ENCODE results near the gene PHACTR1. TPM values are rescaled to one million over a fixed set of nuclear protein-coding genes. Genes with fewer than 3 reads are reported as not detected.

Gene PHACTR1
- total and polyA plus RNA-seq, 7 donors, result 0.04 to 3.0 (median 0.85) TPM

DNA sequence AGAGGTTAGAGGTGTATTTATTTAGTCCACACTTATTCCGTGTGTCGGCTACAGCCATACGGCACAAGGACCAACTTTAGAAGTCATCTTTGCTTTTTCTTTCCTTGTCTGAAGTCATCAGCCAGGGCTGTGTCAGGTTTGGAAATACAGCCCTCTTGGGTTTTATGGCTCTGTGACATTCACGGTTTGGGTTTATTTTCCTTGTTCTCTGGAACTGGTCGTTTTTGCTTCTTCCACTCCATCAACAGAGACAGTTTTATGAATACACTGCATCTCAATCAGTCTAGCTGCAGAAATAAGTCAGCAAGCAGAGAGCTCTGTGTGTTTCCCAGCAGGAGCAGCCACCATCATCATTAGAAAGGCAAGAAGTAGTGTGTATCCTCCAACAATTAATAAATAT lies 479.2 kb downstream of the PHACTR1 start:
- intact Hi-C loops (cut with DNase I), result loop anchor here in 1 of 2 donors (10.0 kb wide), 1 partner anchor 139 kb away; no protein-coding TSS in a partner anchor
- no peak overlapping the region for H3K4me3 ChIP-seq
- no peaks in the 10 kb centered on the region for H3K4me1 ChIP-seq
- H3K27me3 ChIP-seq (ENCODE audit: insufficient read depth in 3 of 3, low read length in 2 of 3), result peaks cover 0 to 7% (median 0%) of the 10 kb centered on the region in 3 donors
- DNase-seq (no peak), ATAC-seq (no peak)
- no peak overlapping the region for H3K27ac ChIP-seq
- H3K36me3 ChIP-seq (ENCODE audit: insufficient read depth in 1 of 2, low read depth in 1 of 2), result no peaks in the 10 kb centered on the region
- WGBS, 3 donors, result 42 to 52% (median 46%) methylated on average over 5 of the region's 5 CpGs
- H3K9me3 ChIP-seq, result no peaks in the 10 kb centered on the region
- no peak for TF ChIP-seq CTCF (IDR thresholded peaks at IDR 0.05)

DNA sequence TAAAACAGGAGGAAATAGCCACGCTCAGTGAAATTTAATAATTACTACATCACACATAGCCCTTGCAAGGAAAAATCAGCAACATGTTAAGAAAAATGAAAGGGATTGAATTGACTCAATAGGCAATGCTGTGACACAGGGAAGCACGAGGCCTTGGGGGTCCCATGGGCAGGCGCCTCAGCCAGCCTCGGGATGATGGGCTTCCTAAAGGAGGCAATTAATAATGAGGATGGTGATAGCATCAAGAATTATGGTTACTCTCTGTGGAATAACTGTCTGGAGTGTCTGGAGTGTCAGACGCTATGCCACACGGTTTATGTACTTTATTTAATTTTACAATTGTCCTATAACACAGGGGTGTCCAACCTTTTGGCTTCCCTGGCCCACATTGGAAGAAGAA lies 481.6 kb downstream of the PHACTR1 start:
- WGBS, 3 donors, result 71 to 78% (median 72%) methylated on average over 6 of the region's 6 CpGs
- no peak overlapping the region for H3K4me3 ChIP-seq
- no peak for TF ChIP-seq CTCF (IDR thresholded peaks at IDR 0.05)
- intact Hi-C loops (cut with DNase I), result loop anchor here in 1 of 2 donors (10.0 kb wide), 1 partner anchor 137 kb away; no protein-coding TSS in a partner anchor
- ATAC-seq (no peak), DNase-seq (no peak)
- H3K36me3 ChIP-seq (ENCODE audit: insufficient read depth in 1 of 2, low read depth in 1 of 2), result no peaks in the 10 kb centered on the region
- H3K27me3 ChIP-seq (ENCODE audit: insufficient read depth in 3 of 3, low read length in 2 of 3), result no peaks in the 10 kb centered on the region
- no peak overlapping the region for H3K27ac ChIP-seq
- no peaks in the 10 kb centered on the region for H3K9me3 ChIP-seq
- no peaks in the 10 kb centered on the region for H3K4me1 ChIP-seq

GRCh38 chr6:13201336-13201735 lies 484.8 kb downstream of the PHACTR1 start:
- TF ChIP-seq CTCF (IDR thresholded peaks at IDR 0.05), result no peak
- no peak for ATAC-seq
- intact Hi-C loops (cut with DNase I), result no loop called here

DNA sequence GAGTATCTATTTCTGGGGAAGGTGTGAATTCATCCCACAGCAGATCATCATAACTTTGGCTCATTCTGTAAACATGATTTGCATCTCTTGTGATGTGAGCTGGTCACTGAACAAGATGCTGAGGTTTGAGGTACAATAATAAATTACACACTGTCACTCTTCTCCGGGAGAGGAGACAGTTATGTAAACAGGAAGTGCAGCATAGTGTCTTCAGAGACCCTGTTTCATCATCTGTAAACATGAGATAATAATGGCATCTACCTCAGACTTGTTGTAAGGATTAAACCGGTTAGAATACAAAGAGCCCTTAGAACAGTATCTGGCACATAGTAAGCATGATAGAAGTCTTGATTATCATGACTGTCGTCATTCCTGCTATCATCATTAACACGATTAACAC lies 486.6 kb downstream of the PHACTR1 start:
- Histone ChIP-seq H3K4me1 (no peaks in the 10 kb centered on the region), H3K27me3 (ENCODE audit: insufficient read depth in 3 of 3, low read length in 2 of 3) (no peaks in the 10 kb centered on the region), H3K9me3 (no peaks in the 10 kb centered on the region), H3K36me3 (ENCODE audit: insufficient read depth in 1 of 2, low read depth in 1 of 2) (no peaks in the 10 kb centered on the region), H3K4me3 (no peak overlapping the region), H3K27ac (no peak overlapping the region)
- no peak for DNase-seq
- 58 to 70% (median 65%) methylated on average over 4 of the region's 4 CpGs for WGBS, 3 donors
- intact Hi-C loops (cut with DNase I), result no loop called here
- ATAC-seq, result no peak
- no peak for TF ChIP-seq CTCF (IDR thresholded peaks at IDR 0.05)

More at GRCh38 chr6:13201336-13201735, 484.8 kb downstream of the PHACTR1 start:
- H3K36me3 ChIP-seq (ENCODE audit: insufficient read depth in 1 of 2, low read depth in 1 of 2), result no peaks in the 10 kb centered on the region
- 79 to 89% (median 83%) methylated on average over 6 of the region's 6 CpGs for WGBS, 3 donors
- H3K4me1 ChIP-seq, result no peaks in the 10 kb centered on the region
- H3K27ac ChIP-seq, result no peak overlapping the region
- H3K27me3 ChIP-seq (ENCODE audit: insufficient read depth in 3 of 3, low read length in 2 of 3), result no peaks in the 10 kb centered on the region
- H3K4me3 ChIP-seq, result no peak overlapping the region
- no peak for DNase-seq
- no peaks in the 10 kb centered on the region for H3K9me3 ChIP-seq

- Histone ChIP-seq H3K9me3 (no peaks in the 10 kb centered on the region), H3K27me3 (ENCODE audit: insufficient read depth in 3 of 3, low read length in 2 of 3) (no peaks in the 10 kb centered on the region), H3K36me3 (ENCODE audit: insufficient read depth in 1 of 2, low read depth in 1 of 2) (no peaks in the 10 kb centered on the region), H3K4me1 (no peaks in the 10 kb centered on the region), H3K4me3 (no peak overlapping the region), H3K27ac (no peak overlapping the region)
- no peak for DNase-seq
- intact Hi-C loops (cut with DNase I), result no loop called here
- TF ChIP-seq CTCF (IDR thresholded peaks at IDR 0.05), result no peak
- WGBS, 3 donors, result 91 to 94% (median 91%) methylated on average over 6 of the region's 6 CpGs
- no peak for ATAC-seq
Observed at GRCh38 chr6:13205106-13205505, 488.5 kb downstream of the PHACTR1 start.
